HT1080 (cell line): ENCODE data around the gene TREML4. TPM values are rescaled to one million over a fixed set of nuclear protein-coding genes. Genes with fewer than 3 reads are reported as not detected.

ENCODE experiments used
- DNase-seq: peaks from one replicate; pipeline ENCODE4 v3.0.0-alpha.2; 2015; ENCODE audit warnings: low read depth
- total RNA-seq: library from RNA; depleted of rRNA; stranded (reverse); fragments of >200 nt; shearing (Covaris generic); gene quantifications from 2 replicates; pipeline ENCODE4 v1.2.3, GENCODE V29; 2014

Gene TREML4
- total RNA-seq, 1 experiment from 2014 or later, result not detected

- no peak for DNase-seq
Observed at GRCh38 chr6:41247882-41248705, 19.9 kb downstream of the TREML4 start.

DNA sequence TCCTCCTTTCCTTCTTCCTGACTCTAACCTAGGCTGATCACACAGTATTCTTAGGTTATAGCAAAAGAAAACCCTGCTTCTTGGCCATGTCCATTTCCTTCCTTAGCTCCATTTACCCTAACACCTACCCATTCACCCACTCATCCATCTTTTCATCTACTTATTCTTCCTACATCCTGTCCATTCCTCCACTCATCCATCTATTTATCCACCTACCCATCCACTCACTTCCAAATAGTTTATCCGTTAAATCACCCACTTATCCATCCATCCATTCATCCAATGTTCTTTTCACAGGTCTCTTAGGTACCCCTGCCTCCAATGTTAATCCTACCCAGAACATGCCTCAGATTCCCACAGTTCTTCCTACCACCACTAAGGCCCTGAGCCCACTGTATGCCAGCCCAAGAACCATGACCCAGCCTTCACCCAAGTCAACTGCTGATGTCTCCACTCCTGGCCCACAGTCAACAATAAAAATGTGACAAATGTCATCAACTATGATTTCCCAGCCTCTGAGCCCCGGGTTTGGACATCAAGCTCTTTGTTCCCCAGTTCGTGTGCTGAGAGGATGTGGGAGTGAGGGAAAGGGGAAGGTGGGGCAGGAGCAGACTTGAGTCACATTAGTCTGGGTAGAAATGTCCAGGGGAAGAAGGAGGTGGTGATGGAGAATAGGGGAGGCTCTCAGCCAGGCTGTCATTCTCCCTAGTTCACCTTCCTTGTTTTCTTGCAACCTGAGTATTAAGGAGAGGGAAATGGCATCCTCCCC, 24.4 kb downstream of the TREML4 start:
- DNase-seq, result no peak

GRCh38 chr6:41255110-41255509, 27.0 kb downstream of the TREML4 start:
- DNase-seq, result no peak

DNA sequence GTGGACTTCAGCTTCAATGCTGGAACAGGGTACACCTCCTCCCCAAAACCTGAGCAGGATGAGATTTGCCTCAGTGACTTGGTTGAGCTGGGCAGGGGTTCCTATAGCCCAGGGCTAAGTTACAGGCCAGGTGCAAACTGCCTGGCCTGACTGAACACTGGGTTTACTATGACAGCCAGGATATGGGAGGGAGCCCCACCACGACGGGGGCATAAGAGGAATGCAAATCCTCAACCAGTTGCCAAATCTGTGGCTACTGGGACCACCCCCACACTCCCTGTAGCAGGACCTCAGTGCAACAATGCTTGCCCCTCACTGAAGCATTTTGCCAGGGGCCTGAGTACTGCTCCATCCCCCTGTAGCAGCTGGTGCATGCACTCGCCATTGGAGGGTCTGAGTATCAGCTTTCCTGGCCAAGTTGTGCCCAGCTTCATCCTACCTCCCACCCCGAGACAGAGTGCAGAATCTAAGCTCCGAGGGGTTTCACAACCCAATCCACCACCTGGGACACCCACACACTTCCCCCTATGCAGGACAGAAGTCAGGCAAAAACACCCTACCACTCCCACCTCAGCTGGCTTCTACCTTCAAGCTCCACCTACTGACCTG, 27.6 kb downstream of the TREML4 start:
- DNase-seq, result no peak

DNA sequence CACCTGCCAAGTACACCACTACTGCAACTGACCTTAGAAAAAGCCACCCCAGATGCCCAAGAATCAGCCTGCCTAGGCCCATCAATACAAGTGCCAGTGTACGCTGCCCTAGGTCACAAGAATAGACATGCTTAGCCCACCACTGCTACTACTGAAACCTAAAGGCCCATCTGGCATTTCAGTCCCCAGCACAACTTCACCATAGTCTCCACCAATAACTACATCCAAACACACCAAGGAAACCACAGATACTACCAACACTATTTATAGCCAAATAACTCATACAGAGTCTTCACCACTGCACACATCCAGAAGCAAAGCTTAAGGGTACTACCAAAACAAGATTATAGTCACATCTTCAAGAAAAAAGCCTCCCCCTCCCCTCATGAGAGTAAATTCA, 28.2 kb downstream of the TREML4 start:
- no peak for DNase-seq

DNA sequence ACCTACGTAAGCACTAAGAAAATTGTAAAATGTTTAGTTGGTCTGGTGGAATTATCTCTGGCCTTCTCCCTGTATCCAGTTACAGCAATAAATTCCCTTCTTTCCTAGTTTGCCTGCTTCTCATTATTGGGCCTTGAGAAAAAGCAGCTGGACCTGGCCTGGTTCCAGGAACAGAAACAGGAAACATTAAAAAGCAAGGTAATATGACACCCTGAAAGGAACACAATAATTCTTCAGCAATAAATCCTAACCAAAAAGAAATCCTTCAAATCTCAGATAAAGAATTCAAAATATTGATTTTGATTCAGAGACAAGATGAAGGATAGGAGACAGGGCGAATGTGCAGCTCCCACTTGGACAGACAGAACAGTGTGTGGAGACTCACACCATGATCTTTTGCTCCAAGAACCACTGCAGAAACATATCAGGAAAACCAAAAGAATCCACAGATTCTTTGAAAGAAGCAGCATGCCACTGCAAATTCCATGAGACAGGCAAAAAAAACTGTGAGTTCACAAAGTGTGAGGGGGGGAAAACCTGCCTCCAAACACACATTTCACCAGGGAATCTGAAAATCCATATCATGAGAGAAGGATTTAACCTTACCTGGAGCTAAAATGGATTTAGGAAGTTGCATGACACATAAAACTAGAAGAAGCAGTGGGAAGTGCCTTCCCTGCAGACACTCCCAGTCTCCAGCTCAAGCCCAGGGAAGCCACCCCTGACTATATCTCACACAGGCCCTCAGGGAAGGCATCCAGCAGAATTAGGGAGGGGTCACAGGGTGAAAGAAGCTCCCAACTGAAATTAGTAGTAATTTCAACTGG, 29.4 kb downstream of the TREML4 start:
- peak; percentile 57 for DNase-seq

DNA sequence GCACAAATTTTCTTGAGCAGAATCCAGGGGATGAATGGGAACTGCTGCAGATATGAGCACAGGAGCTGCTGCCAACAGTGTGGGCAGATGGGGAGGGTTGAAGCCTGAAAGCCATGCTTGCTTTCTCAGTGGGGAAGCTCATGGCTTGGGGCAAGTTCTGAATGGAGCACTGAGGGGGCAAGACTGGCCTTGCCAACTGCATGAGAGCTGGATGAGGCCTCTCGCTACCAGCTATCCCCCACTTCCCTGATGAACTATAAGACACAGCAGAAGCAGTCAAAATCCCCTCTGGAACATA, 30.0 kb downstream of the TREML4 start:
- no peak for DNase-seq

- no peak for DNase-seq
Observed at GRCh38 chr6:41262401-41262800, 34.3 kb downstream of the TREML4 start.

DNA sequence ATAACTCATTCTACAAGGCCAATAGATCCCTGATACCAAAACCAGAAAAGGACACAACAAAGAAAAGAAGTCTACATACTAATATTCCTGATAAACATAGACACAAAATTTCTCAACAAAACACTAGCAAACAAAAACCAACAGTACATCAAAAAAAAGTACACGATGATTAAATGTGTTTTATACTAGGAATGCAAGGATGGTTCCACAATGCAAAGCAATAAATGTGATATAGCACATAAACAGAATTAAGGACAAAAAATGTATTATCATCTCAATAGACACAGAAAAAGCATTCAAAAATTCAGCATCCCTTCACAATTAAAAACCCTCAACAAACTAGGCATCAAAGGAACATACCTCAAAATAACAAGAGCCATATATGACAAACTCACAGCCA, 35.1 kb downstream of the TREML4 start:
- DNase-seq, result no peak

DNA sequence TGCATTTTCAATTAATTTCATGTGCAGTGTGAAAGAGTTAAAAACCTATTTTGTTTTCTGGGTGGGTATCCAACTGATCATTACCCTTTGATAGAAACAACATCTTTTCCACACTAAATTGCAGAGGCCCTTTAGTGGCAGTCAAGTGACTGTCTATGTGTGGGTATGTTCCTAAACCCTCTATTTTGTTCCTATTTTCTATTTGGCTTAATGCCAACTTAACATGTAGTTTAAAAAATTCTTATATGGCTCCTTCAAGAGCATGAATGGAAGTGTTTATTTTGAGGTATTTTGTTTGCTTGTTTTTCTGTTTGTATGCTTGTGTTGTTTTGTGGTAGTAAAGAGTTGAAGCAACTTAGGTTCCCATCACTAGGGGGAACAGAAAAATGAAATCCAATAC, 38.4 kb downstream of the TREML4 start:
- DNase-seq, result no peak

GRCh38 chr6:41268478-41268877, 40.3 kb downstream of the TREML4 start:
- DNase-seq, result no peak

DNA sequence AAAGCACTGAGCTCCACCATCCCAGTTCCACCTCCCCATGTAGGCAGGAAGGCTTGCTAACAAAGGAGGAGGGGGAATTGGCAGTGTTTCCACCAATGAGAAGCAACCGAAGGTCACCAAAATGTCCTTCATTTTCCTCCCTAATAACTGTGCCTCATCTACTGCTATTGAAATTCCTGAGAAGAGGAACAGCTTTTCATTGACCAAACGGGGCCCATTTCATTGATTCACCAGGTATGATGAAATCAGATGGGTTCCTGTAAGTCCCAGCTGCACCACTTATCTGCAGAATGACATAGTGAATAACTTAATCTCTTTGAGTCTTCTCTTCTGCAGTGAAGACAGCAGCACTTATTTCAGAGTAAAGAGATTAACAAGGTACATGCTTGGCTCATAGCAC, 41.0 kb downstream of the TREML4 start:
- no peak for DNase-seq

GRCh38 chr6:41269716-41270115, 41.6 kb downstream of the TREML4 start:
- DNase-seq, result no peak

DNA sequence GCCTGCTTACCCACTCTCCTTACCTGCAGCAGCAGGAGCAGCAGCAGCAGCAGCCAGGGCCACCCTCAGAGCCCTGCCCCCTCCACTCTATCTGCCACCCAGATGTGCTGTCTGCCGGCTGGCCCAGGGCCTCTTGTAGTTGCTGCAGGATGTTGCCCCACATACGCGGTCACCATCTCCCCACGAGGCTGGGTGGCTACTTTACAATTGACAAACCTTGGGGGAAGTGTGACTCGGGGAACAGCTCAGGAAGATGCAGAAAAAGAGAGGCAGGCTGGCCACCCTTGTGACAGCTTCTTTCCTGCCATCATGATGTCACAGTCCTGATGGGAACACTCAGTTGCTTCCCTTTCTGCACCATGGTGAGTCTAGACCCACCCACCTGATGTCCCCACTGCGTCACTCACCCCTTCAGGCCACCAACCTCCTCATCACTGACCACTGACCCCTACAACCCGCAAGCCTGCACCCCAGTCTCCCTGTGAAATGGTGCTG, 43.8 kb downstream of the TREML4 start:
- DNase-seq, result no peak

DNA sequence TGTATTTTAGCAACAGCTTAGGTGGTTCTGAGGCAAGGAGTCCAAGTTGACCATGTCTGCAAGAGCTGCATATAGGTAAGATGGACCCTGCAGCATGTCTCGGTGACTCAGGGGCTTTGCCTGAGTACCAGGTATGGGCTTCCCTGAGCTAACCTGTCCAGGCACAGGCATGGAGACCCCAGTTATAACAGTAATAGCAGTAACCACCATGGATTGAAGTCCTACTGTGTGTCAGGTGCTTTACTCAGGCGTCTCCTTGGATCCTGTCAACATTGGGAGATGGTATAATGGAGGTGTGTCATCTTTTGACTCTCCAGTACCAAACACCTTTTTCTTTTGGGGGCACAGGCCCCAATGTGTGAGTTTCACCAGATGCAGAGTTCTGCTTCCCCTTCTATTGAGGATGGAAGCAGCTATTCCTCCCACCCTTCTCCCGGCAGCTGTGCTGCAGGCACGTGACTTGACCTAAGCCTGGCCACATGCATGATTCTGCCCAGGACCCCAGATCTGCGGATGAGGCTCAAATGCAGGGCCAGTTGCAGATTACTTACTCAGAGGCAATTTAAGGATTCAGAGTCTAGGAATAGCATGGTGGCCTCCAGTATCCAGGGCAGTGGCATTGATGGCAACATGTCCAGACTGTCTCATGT, 44.6 kb downstream of the TREML4 start:
- no peak for DNase-seq

GRCh38 chr6:41273714-41274113, 45.6 kb downstream of the TREML4 start:
- no peak for DNase-seq

DNA sequence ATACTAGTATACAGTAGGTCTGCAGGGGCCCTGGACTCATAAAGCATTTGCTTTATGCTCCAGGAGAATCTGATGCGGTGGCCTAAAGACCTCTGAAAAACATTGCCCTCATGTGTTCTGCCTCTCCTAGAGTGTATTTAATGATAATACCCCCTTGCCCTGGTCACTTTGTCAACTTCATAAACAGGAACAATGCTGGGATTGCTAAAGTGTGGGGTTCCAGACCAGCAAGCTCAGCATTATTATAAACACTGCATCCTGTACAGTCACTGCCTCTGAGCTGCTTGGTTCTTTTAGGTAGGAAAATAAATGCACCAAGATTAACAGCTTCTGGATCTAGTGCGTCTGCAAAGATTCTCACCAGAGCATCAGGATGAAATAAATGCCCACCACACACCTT, 46.1 kb downstream of the TREML4 start:
- DNase-seq, result no peak

- DNase-seq, result no peak
Observed at GRCh38 chr6:41275489-41275888, 47.3 kb downstream of the TREML4 start.

- no peak for DNase-seq
Observed at GRCh38 chr6:41277605-41278004, 49.5 kb downstream of the TREML4 start.

DNA sequence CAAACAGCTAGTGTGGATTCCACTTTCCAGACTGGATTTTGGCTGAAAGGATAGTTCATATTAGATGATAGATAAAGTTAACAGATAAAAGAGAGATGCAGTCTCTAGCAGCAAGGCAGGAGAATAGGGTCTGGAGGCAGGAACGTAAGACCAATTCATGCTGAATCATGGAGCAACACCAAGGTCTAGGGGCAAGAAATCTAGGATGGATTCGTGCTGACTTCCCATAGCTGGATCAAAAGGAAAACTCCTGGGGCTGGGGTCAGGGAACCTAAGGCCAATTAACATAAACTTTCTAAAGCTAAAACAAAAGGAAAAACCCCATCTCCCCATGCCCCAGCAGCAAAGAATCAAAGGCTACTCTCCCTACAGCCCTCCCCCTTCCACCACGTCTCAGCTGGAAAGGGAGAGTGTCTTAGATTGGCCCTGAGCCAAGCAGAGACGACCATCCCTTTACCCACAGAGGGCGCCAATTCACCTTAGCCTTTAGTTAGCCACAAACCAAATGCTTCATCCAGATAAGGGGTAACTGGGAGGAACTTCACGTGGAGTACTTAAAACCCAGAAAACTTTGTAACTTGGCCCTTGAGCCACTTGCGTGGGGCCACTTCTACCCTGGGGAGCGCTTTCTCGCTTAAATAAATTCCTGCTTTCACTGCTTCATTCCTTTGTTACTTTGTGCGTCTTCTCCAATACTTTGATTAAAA, 50.7 kb downstream of the TREML4 start:
- DNase-seq, result peak; percentile 66
